ENCODE data around the gene SLC26A6. TPM values are rescaled to one million over a fixed set of nuclear protein-coding genes. Genes with fewer than 3 reads are reported as not detected.

SLC26A6 gene
- total RNA-seq, 1 donor from 2014 or later = 47.3 TPM

- intact Hi-C loops (cut with micrococcal nuclease) = loop anchor here (2.0 kb wide), 1 partner anchor 55 kb away; the partner anchor contains the start of gene IP6K2
These were observed 27.0 kb upstream of the SLC26A6 start for GRCh38 chr3:48662145-48662752.

- intact Hi-C loops (cut with micrococcal nuclease) = loop anchor here (2.0 kb wide), 1 partner anchor 55 kb away; the partner anchor contains the start of gene IP6K2
These were observed 26.4 kb upstream of the SLC26A6 start for GRCh38 chr3:48661501-48662144.

- intact Hi-C loops (cut with micrococcal nuclease) = no loop called here
These were observed 25.6 kb upstream of the SLC26A6 start for GRCh38 chr3:48660800-48661400.

GRCh38 chr3:48656841-48657281 is 21.6 kb upstream of the SLC26A6 start:
- intact Hi-C loops (cut with micrococcal nuclease) = loop anchor here (1.0 to 5.0 kb wide), 4 partner anchors 22 to 185 kb away; partner anchors contain the start of genes PFKFB4, SLC26A6 and UQCRC1

GRCh38 chr3:48656061-48656840 is 21.0 kb upstream of the SLC26A6 start:
- intact Hi-C loops (cut with micrococcal nuclease) = loop anchor here (1.0 to 5.0 kb wide), 4 partner anchors 21 to 184 kb away; partner anchors contain the start of genes PFKFB4, SLC26A6 and UQCRC1

GRCh38 chr3:48655606-48656005 is 20.3 kb upstream of the SLC26A6 start:
- intact Hi-C loops (cut with micrococcal nuclease) = loop anchor here (1.0 to 5.0 kb wide), 4 partner anchors 20 to 183 kb away; partner anchors contain the start of genes PFKFB4, SLC26A6 and UQCRC1

GRCh38 chr3:48655063-48655462 is 19.8 kb upstream of the SLC26A6 start:
- intact Hi-C loops (cut with micrococcal nuclease) = loop anchor here (5.0 kb wide), 1 partner anchor 98 kb away; the partner anchor contains the start of gene PFKFB4

GRCh38 chr3:48652923-48653715 is 17.9 kb upstream of the SLC26A6 start:
- intact Hi-C loops (cut with micrococcal nuclease) = no loop called here

- intact Hi-C loops (cut with micrococcal nuclease) = no loop called here
These were observed 16.5 kb upstream of the SLC26A6 start for GRCh38 chr3:48651771-48652170.

- intact Hi-C loops (cut with micrococcal nuclease) = no loop called here
These were observed 15.5 kb upstream of the SLC26A6 start for GRCh38 chr3:48650723-48651122.

GRCh38 chr3:48648188-48648850 is 13.1 kb upstream of the SLC26A6 start:
- intact Hi-C loops (cut with micrococcal nuclease) = no loop called here

GRCh38 chr3:48647714-48648113 is 12.5 kb upstream of the SLC26A6 start:
- intact Hi-C loops (cut with micrococcal nuclease) = no loop called here

- intact Hi-C loops (cut with micrococcal nuclease) = no loop called here
These were observed 9.9 kb upstream of the SLC26A6 start for GRCh38 chr3:48644898-48645760.

- intact Hi-C loops (cut with micrococcal nuclease) = no loop called here
These were observed 7.3 kb upstream of the SLC26A6 start for GRCh38 chr3:48642605-48643004.

- intact Hi-C loops (cut with micrococcal nuclease) = no loop called here
These were observed 6.1 kb upstream of the SLC26A6 start for GRCh38 chr3:48641396-48641795.

GRCh38 chr3:48639944-48640606 is 4.8 kb upstream of the SLC26A6 start:
- intact Hi-C loops (cut with micrococcal nuclease) = loop anchor here (10.0 kb wide), 1 partner anchor 235 kb away; no protein-coding TSS in a partner anchor

- intact Hi-C loops (cut with micrococcal nuclease) = loop anchor here (10.0 kb wide), 1 partner anchor 233 kb away; no protein-coding TSS in a partner anchor
These were observed 2.0 kb upstream of the SLC26A6 start for GRCh38 chr3:48637305-48637704.

GRCh38 chr3:48636149-48636655 is 941 bp upstream of the SLC26A6 start:
- intact Hi-C loops (cut with micrococcal nuclease) = loop anchor here (10.0 kb wide), 1 partner anchor 231 kb away; no protein-coding TSS in a partner anchor

All from T-helper 2 cell treated with Interferon-gamma antibody and Interleukin-4, amounts not matched to agents 100 ng/mL and 5 ng/mL, for 36 hours (primary cell).